HUES64 (cell line): ENCODE results near the gene NEK5.

ENCODE experiments used
- H3K27ac ChIP-seq: 2 replicates; pipeline ENCODE4 v1.7.0; 2013; ENCODE audit warnings: low read depth, low read length, inconsistent platforms
- H3K27me3 ChIP-seq: 2 replicates; pipeline ENCODE4 v1.6.1; 2013; ENCODE audit warnings: mild to moderate bottlenecking, low read length; ENCODE audit not compliant: insufficient read depth
- H3K36me3 ChIP-seq: 2 replicates; pipeline ENCODE4 v1.6.1; 2013; ENCODE audit warnings: mild to moderate bottlenecking, low read length; ENCODE audit not compliant: insufficient read depth
- H3K4me1 ChIP-seq: 2 replicates; pipeline ENCODE4 v1.6.1; 2013; ENCODE audit warnings: mild to moderate bottlenecking, low read length, moderate library complexity; ENCODE audit not compliant: insufficient read depth
- H3K4me3 ChIP-seq: 2 replicates; pipeline ENCODE4 v1.5.1; 2013; ENCODE audit warnings: mild to moderate bottlenecking, low read length, moderate library complexity
- H3K9ac ChIP-seq: 2 replicates; pipeline ENCODE4 v1.6.1; 2013; ENCODE audit warnings: mild to moderate bottlenecking, low read depth, low read length
- H3K9me3 ChIP-seq: 2 replicates; pipeline ENCODE4 v1.6.1; 2013; ENCODE audit warnings: low read depth, low read length; ENCODE audit not compliant: insufficient read depth
- WGBS: fragments of 150-250, 120-280 bp; methylation state at CpG from one replicate; pipeline ENCODE4 v1.1.7; 2013; ENCODE audit warnings: missing lambda C conversion rate; 5-methylcytosine and 5-hydroxymethylcytosine counted together

The NEK5 gene

GRCh38 chr13:52162279-52163101 is 33.6 kb upstream of the NEK5 start:
- Histone ChIP-seq H3K27ac (no peak overlapping the region; the same call in 1 of the 2 replicates), H3K36me3 (peaks cover 10% of the 10 kb centered on the region; the same call in 1 of the 2 replicates), H3K9me3 (0 out of 2 replicates have a peak, but pooled peaks cover 4% of the 10 kb centered on the region), H3K4me1 (peaks cover 18% of the 10 kb centered on the region), H3K4me3 (no peak overlapping the region), H3K27me3 (peaks cover 7% of the 10 kb centered on the region), H3K9ac (no peak overlapping the region)
- WGBS, result 84% methylated on average over 4 of the region's 5 CpGs

GRCh38 chr13:52161181-52161646 is 32.3 kb upstream of the NEK5 start:
- H3K4me3 ChIP-seq, result no peak overlapping the region
- 0 out of 2 replicates have a peak, but pooled peaks cover 4% of the 10 kb centered on the region for H3K9me3 ChIP-seq
- H3K27me3 ChIP-seq, result peaks cover 7% of the 10 kb centered on the region
- WGBS, result 89% methylated on average over 3 of the region's 3 CpGs
- H3K9ac ChIP-seq, result no peak overlapping the region
- H3K27ac ChIP-seq, result no peak overlapping the region
- 0 out of 2 replicates have a peak, but pooled peaks cover 2% of the 10 kb centered on the region for H3K36me3 ChIP-seq
- peaks cover 31% of the 10 kb centered on the region for H3K4me1 ChIP-seq

- 0 out of 2 replicates have a peak, but pooled peaks cover 4% of the 10 kb centered on the region for H3K9me3 ChIP-seq
- H3K27me3 ChIP-seq, result peaks cover 7% of the 10 kb centered on the region
- 96% methylated on average over 6 of the region's 6 CpGs for WGBS
- peaks cover 33% of the 10 kb centered on the region for H3K4me1 ChIP-seq
- no peak overlapping the region for H3K9ac ChIP-seq
- no peak overlapping the region for H3K27ac ChIP-seq
- 0 out of 2 replicates have a peak, but pooled peaks cover under 1% of the 10 kb centered on the region for H3K36me3 ChIP-seq
- H3K4me3 ChIP-seq, result no peak overlapping the region
Observed at GRCh38 chr13:52160506-52160905, 31.6 kb upstream of the NEK5 start.

- H3K36me3 ChIP-seq, result 0 out of 2 replicates have a peak, but pooled peaks cover 3% of the 10 kb centered on the region
- H3K27me3 ChIP-seq, result peaks cover 7% of the 10 kb centered on the region
- no peak overlapping the region for H3K27ac ChIP-seq
- 0 out of 2 replicates have a peak, but pooled peaks cover 4% of the 10 kb centered on the region for H3K9me3 ChIP-seq
- H3K9ac ChIP-seq, result no peak overlapping the region
- 97% methylated on average over 6 of the region's 6 CpGs for whole genome bisulfite sequencing
- peaks cover 33% of the 10 kb centered on the region for H3K4me1 ChIP-seq
- no peak overlapping the region for H3K4me3 ChIP-seq
Observed at GRCh38 chr13:52160053-52160452, 31.2 kb upstream of the NEK5 start.

- Histone ChIP-seq H3K27me3 (peaks cover 7% of the 10 kb centered on the region), H3K4me3 (peak within 1 kb of the TSS; percentile 81), H3K27ac (no peak within 1 kb of the TSS), H3K36me3 (0 out of 2 replicates have a peak, but pooled peaks cover 3% of the 10 kb centered on the region), H3K9me3 (0 out of 2 replicates have a peak, but pooled peaks cover 4% of the 10 kb centered on the region), H3K4me1 (peaks cover 33% of the 10 kb centered on the region), H3K9ac (peak within 1 kb of the TSS; percentile 79)
- WGBS, result 5% methylated on average over 74 of the region's 74 CpGs
Observed at GRCh38 chr13:52159159-52159982, 30.5 kb upstream of the NEK5 start, which contains the start of gene NEK3. Gene NEK3 (minus strand): TSS chr13:52159597. CDS start chr13:52156191, 3,406 bp downstream.

- H3K36me3 ChIP-seq, result 0 out of 2 replicates have a peak, but pooled peaks cover 3% of the 10 kb centered on the region
- 0 out of 2 replicates have a peak, but pooled peaks cover 4% of the 10 kb centered on the region for H3K9me3 ChIP-seq
- peaks cover 7% of the 10 kb centered on the region for H3K27me3 ChIP-seq
- H3K4me3 ChIP-seq, result peak overlapping the region; percentile 81
- peak overlapping the region; percentile 79 for H3K9ac ChIP-seq
- H3K27ac ChIP-seq, result no peak overlapping the region
- WGBS, result 19% methylated on average over 17 of the region's 17 CpGs
- H3K4me1 ChIP-seq, result peaks cover 33% of the 10 kb centered on the region
Observed at GRCh38 chr13:52158629-52159158, 29.8 kb upstream of the NEK5 start.

- no peak overlapping the region for H3K27ac ChIP-seq
- peaks cover 22% of the 10 kb centered on the region for H3K4me1 ChIP-seq
- no peak overlapping the region for H3K9ac ChIP-seq
- peaks cover 7% of the 10 kb centered on the region; the same call in 1 of the 2 replicates for H3K36me3 ChIP-seq
- H3K4me3 ChIP-seq, result no peak overlapping the region
- peaks cover 7% of the 10 kb centered on the region for H3K27me3 ChIP-seq
- WGBS, result 31% methylated on average over 1 of the region's 1 CpG
- H3K9me3 ChIP-seq, result 0 out of 2 replicates have a peak, but pooled peaks cover 4% of the 10 kb centered on the region
Observed at GRCh38 chr13:52156724-52157261, 27.9 kb upstream of the NEK5 start.

- H3K9ac ChIP-seq, result no peak overlapping the region
- no peak overlapping the region for H3K27ac ChIP-seq
- peaks cover 22% of the 10 kb centered on the region for H3K4me1 ChIP-seq
- H3K9me3 ChIP-seq, result 0 out of 2 replicates have a peak, but pooled peaks cover 4% of the 10 kb centered on the region
- no peak overlapping the region for H3K4me3 ChIP-seq
- peaks cover 22% of the 10 kb centered on the region for H3K36me3 ChIP-seq
- H3K27me3 ChIP-seq, result peaks cover 7% of the 10 kb centered on the region
- 86% methylated on average over 1 of the region's 1 CpG for WGBS
Observed at GRCh38 chr13:52155177-52155576, 26.3 kb upstream of the NEK5 start.

GRCh38 chr13:52147225-52147624 is 18.4 kb upstream of the NEK5 start:
- no peak overlapping the region for H3K27ac ChIP-seq
- peaks cover 67% of the 10 kb centered on the region for H3K36me3 ChIP-seq
- no peaks in the 10 kb centered on the region for H3K27me3 ChIP-seq
- no peak overlapping the region for H3K9ac ChIP-seq
- no peaks in the 10 kb centered on the region for H3K9me3 ChIP-seq
- WGBS, result 80% methylated on average over 1 of the region's 1 CpG
- H3K4me3 ChIP-seq, result no peak overlapping the region
- H3K4me1 ChIP-seq, result no peaks in the 10 kb centered on the region

GRCh38 chr13:52141299-52141698 is 12.4 kb upstream of the NEK5 start:
- 86% methylated on average over 2 of the region's 2 CpGs for WGBS
- Histone ChIP-seq H3K4me1 (no peaks in the 10 kb centered on the region), H3K36me3 (peaks cover 38% of the 10 kb centered on the region), H3K27me3 (no peaks in the 10 kb centered on the region), H3K9ac (no peak overlapping the region), H3K27ac (no peak overlapping the region), H3K4me3 (no peak overlapping the region), H3K9me3 (no peaks in the 10 kb centered on the region)
